NCI-H146 treated with DMSO at 0.1 percent for 48 hours (cell line): ENCODE measurements around the gene SALL1.

ENCODE experiments used
- DNase-seq: peaks from one replicate; lab custom pipeline; 2025; ENCODE audit not compliant: unreplicated experiment; lab: John Stamatoyannopoulos, UW

SALL1 gene

DNA sequence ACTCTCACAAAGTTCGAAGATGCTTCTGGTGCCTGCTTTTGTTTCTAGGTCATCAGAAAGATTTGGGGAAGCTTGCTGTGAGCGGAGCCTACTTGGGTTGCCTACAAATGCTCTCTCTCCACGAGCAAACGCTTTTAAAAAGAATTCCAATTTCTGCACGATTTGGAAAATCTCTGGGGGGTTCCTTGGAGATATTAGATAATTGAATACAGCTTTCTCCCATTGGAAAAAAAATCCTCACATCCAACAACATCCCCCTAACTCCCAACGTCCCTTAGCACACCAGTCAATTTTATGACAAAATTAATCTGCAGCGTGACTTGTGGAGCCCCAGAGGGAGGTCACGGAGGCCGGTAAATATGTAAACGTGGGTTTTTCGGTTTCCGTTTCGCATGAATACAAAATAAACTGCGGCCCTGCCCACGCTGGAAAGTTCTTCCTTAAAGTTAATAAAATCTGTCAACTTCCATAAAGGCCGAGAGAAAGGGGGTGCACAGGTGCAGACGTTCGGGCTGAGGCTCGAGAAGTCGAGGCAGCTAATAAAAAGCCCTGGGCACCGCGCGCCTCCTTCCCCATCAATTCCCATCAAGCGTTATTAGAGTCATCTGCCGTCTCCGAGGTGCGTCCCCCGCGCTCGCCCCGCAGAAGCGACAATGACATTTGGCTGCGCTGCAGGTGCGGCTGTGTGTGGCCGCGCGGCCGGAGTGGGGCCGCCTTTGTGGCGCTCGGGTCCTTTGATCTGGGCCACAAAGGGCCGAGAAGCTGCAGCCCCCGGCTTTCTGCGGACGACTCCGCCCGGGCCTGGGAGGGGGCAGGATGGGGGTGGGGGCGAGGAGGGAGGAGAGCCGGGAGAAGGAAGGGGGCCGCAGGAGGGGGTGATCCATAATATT lies 37.6 kb downstream of the SALL1 start:
- no peak for DNase-seq

GRCh38 chr16:51112323-51112722 lies 38.7 kb downstream of the SALL1 start:
- no peak for DNase-seq

DNA sequence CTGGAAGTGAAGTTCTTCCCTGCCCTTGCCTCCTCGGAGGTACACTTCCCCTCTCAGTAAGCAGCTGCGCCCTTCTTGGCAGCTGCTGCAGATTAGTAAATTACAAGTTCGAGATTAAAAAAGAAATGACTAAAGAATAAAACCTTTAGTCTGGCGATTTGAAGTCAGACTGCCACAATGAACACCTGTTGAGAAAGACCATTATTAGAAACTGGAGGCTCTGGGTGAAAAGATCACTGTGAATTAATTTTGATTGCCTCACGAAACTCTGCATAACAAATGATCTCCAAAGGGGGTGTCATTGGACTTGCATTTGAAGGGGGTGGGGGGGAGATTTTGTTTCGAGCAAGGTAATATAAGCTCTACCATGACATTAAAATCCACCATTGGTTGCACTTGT lies 39.3 kb downstream of the SALL1 start:
- DNase-seq: no peak

DNA sequence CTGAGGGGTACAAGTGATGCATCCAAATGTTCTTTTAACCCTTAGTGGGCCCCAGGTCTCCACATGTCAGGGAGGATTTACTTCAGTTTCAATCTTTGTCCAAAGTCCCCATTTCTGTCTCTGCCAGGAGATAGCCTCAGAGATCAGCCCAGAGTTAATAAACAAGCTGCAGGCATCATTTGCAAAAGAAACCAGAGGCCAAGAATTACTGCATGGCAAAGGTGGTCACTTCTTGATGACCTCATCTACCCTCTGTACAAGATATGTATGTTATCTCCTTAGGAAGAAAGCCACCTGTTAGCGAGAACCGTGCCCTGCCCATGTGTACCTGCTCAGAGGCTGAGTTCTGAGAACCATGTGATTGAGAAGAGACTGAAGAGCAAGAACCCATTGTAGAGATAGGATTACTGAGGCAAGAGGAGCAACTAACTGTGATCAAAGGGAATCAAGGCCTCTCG lies 40.3 kb downstream of the SALL1 start:
- DNase-seq: no peak

- no peak for DNase-seq
These were observed 41.9 kb downstream of the SALL1 start for GRCh38 chr16:51109173-51109572.

DNA sequence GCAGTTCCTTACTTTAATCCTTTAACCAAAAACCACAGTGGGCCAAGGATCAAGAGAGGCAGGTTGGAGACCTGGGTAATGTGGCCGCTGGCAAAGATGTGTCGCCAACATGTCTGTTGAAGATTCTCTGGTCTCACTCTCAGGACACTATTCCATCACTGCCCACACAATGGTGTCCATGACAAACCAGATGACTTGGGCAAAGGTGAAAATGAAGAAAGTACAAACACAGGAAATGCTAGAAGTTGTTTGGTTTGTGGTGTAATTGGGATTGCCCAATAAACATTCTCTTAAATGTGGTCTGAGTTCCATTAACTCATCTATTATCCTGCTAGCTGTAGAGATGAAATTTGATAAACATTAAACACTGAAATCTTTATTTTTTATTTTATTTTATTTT lies 43.3 kb downstream of the SALL1 start:
- DNase-seq: no peak

GRCh38 chr16:51106535-51106934 lies 44.5 kb downstream of the SALL1 start:
- no peak for DNase-seq

GRCh38 chr16:51103590-51103989 lies 47.5 kb downstream of the SALL1 start:
- no peak for DNase-seq

DNA sequence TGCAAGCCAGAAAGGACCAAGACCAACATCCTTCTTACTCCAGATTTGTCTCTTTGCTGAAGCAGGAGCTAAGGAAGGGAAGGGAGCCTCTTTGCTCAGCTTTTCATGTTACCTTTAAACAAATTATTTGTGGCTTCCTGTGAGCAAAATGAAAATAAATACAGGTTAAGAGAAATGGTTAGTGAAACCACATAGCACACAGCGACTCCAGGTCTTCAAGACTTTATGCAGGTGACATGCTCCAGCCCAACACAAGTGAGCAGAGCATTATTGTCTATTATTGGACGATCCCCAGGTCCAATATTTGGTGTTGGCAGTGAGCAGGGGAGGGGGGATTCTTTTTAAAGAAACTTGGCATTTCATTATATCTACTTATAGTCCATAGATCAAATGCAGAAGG lies 53.3 kb downstream of the SALL1 start:
- DNase-seq: no peak

DNA sequence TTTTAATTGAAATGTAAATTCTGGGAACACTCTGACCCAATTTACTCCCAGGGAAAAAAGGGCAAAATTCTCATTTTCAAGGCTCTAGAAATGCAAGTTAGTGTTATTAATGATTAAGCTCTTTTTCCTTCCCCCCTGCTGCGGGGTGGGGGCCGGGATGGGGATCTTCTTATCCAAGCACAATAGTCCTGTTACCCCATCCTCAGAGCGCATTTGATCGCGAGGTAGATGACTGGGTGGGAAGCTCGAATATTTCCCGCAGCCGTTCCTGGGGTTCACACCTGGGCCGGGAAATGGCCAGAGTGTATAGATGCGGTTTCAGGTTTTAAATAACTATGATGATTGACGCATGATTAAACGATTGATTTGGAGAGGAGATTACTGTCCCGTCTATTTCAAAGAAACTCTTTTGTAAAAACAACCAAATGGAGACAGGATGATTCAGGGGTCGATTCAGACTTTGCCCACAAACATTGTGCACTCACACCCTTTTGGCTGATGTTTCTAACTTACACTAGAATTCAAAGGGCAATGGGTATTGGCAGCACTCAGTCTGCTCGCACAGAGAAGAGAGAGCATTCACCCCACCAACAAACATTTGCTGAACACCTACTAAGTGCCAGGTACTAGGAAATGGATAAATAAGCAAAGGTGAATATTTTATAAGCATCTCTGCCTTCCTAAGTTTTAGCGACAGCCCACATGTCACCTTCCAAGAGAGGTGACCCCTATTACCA lies 55.0 kb downstream of the SALL1 start:
- no peak for DNase-seq

DNA sequence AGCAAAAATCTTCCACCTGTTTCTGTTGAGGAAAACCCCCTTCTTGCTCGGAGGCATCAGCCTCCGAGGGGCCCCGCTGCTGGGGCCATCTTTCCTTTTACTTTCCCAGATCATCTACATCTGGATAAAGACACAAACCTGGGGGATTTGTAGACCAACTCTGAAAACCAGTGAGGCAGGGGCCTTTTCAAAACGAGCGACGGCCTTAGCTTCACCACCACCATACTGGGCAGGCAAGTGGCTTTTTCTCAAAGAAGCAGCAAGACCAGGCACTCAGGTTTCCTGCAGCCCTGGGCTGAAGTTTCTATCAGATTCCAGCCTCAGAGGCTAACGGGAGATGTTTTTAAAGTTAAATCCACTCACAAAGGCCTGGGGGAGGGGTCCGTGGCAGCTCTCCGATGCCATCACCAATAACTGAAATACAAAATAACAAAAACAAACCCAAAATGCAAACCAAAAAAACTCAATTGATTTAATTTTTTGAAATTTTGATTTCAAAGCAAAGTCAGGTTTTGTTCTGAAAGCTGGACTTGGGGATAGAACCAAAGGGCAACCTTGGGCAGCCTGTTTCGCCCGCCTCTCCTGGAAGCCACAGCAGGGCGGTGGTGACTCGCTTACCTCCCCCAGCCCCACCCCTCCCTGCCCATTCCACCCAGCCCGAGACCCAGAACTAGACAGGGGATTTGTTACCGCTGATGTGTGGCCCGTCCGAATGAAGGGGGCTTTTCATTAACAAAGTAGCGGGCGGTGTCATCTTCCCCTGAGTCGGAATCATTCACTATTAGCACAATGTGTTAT lies 55.8 kb downstream of the SALL1 start:
- DNase-seq: no peak

- no peak for DNase-seq
These were observed 57.3 kb downstream of the SALL1 start for GRCh38 chr16:51093726-51094280.
